Activated gamma-delta T cell treated with Interleukin-2 at 50 U/mL for 16 hours (primary cell): ENCODE measurements around the gene SECISBP2L.

Experiments used
- DNase-seq: peaks from one replicate; pipeline ENCODE4 v3.0.0-alpha.2; 2020

Gene SECISBP2L

GRCh38 chr15:49055630-49056029, 9.4 kb upstream of the SECISBP2L start:
- DNase-seq: no peak

- no peak for DNase-seq
Observed at GRCh38 chr15:49052662-49053061, 6.4 kb upstream of the SECISBP2L start.

GRCh38 chr15:49047456-49047855, 1.2 kb upstream of the SECISBP2L start:
- DNase-seq: no peak

GRCh38 chr15:49045751-49046219, 461 bp downstream of the SECISBP2L start:
- no peak for DNase-seq

GRCh38 chr15:49044766-49045606, 1.3 kb downstream of the SECISBP2L start:
- DNase-seq: no peak

GRCh38 chr15:49044002-49044401, 2.2 kb downstream of the SECISBP2L start:
- DNase-seq: no peak

- no peak for DNase-seq
Observed at GRCh38 chr15:49042165-49042564, 4.1 kb downstream of the SECISBP2L start.

GRCh38 chr15:49041426-49041825, 4.8 kb downstream of the SECISBP2L start:
- DNase-seq: no peak

GRCh38 chr15:49040151-49040550, 6.1 kb downstream of the SECISBP2L start:
- no peak for DNase-seq

GRCh38 chr15:49038382-49038781, 7.9 kb downstream of the SECISBP2L start:
- no peak for DNase-seq

- no peak for DNase-seq
Observed at GRCh38 chr15:49037546-49037940, 8.7 kb downstream of the SECISBP2L start.

- no peak for DNase-seq
Observed at GRCh38 chr15:49036650-49037545, 9.3 kb downstream of the SECISBP2L start.

GRCh38 chr15:49035825-49036224, 10.4 kb downstream of the SECISBP2L start:
- DNase-seq: no peak

GRCh38 chr15:49032601-49033145, 13.6 kb downstream of the SECISBP2L start:
- DNase-seq: no peak

GRCh38 chr15:49031804-49032203, 14.4 kb downstream of the SECISBP2L start:
- no peak for DNase-seq

GRCh38 chr15:49026700-49027099, 19.5 kb downstream of the SECISBP2L start:
- no peak for DNase-seq

GRCh38 chr15:49024840-49025239, 21.4 kb downstream of the SECISBP2L start:
- DNase-seq: no peak

- no peak for DNase-seq
Observed at GRCh38 chr15:49023354-49023753, 22.9 kb downstream of the SECISBP2L start.

GRCh38 chr15:49015896-49016295, 30.4 kb downstream of the SECISBP2L start:
- no peak for DNase-seq

- no peak for DNase-seq
Observed at GRCh38 chr15:48999314-48999713, 46.9 kb downstream of the SECISBP2L start.

GRCh38 chr15:48996276-48996675, 50.0 kb downstream of the SECISBP2L start:
- no peak for DNase-seq

GRCh38 chr15:48993380-48993779, 52.9 kb downstream of the SECISBP2L start:
- no peak for DNase-seq

GRCh38 chr15:48992545-48992944, 53.7 kb downstream of the SECISBP2L start:
- DNase-seq: no peak
